ENCODE measurements around the gene SOX12.
A peak's percentile ranks its signal among the peaks of the same experiment; 100 is the strongest.

Gene SOX12

GRCh38 chr20:325045-325888 lies at the start of gene SOX12:
Gene SOX12 (plus strand): TSS chr20:325552. CDS start chr20:325925, 373 bp downstream.
- DNase-seq (ENCODE audit: low spot score) = peak; percentile 85

DNA sequence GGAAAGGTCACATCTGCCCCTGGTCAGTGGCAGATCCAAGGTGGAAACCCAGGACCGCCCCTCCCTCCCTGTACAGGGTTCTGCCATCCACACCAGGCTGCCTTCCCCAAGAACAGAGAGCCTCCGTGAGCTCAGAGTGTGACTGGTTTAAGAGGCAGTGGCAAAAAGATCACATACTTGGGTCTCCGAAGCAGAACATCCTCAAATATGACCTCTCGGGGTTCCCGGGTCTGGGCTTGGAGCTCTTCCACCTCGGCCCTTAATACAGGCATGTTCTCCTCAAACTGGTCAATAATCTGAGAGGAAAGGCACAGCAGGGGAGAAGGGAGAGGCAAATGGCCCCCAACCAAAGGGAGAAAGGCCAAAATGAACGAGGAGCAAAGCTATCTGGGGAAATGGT lies 49.6 kb upstream of the SOX12 start:
- no peak for DNase-seq (ENCODE audit: low spot score)

DNA sequence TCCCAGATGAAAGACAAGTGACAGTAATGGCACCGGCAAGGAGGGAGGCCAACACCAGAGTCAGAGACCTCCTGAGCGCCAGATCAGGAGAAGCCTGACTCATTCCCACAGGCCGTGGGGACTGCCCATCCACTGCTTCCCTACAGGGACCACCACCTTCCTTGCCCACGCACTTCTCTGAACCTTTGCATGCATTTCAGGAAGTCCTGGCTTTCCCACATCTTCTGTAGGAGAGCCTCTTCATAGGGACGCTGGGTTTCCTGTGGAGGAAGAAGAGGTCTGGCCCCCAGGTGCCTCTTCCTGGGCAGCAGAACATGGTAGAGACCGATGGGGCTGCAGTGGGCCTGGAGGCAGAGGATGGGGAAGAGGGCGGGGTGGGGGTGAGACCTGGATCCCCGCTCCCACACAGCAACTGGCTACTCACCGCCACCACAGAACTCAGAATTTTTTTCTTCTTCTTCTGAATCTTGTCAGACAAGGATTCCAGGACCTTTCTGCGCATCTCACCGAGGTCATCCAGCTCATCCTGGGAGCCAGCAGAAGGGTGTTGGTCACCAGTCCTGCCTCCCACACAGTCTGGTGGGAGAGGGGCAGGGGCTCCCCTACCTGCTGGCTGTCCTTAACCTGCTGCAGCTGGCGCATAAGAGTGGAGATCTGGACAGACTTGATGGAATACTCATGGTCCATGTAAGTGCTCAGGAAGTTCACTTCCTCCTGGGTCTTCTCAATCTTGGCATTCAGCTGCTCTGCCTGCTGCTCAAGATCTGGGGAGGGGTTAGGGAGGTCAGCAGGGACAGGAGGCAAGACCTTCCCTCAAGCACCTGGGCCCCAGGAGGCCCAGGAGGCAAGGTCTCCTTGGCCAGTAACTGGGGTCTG lies 48.5 kb upstream of the SOX12 start:
- no peak for DNase-seq (ENCODE audit: low spot score)

- no peak for DNase-seq (ENCODE audit: low spot score)
Observed at GRCh38 chr20:277496-277781, 47.9 kb upstream of the SOX12 start.

GRCh38 chr20:278181-278580 lies 47.2 kb upstream of the SOX12 start:
- no peak for DNase-seq (ENCODE audit: low spot score)

GRCh38 chr20:278607-279571 lies 46.5 kb upstream of the SOX12 start:
- DNase-seq (ENCODE audit: low spot score) = peak; percentile 55

DNA sequence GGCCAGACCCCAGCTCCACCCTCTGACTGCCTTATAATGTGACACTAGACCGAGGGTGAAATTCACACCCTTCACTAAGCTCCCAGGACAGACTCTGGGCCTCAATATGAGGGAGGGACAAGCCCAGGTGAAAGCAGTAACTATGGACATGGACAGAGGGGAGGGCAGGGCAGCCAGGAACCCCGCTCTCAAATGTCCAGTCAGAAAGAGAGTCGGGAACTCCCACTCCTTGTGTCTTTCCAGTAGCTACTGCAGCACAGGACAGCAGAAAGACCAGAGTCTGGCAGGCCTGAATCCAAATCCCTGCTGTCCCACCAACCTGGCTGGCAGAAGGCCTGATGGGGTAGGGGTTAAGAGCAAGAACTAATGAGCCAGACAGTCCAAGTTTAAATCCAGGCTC lies 41.2 kb upstream of the SOX12 start:
- DNase-seq (ENCODE audit: low spot score) = no peak

- DNase-seq (ENCODE audit: low spot score) = no peak
Observed at GRCh38 chr20:286508-286907, 38.8 kb upstream of the SOX12 start.

GRCh38 chr20:288956-289692 lies 36.2 kb upstream of the SOX12 start:
- DNase-seq (ENCODE audit: low spot score) = no peak

DNA sequence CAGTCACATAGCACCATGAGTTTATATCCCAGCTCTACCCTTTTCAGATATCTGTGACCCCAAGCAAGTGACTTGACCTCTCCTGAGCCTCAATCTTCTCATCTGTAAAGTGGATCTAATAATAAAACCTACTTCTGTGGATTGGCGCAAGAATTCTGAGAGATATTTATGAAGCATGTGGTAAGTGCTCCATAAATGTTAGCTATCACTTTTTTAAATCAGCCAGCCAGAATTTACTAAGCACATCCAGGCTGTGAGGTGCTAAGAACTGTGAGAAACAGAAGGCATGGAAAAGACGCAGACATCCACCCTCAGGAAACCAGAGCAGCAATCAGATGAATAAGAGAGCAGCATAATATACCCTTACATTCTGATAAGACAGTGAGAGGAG lies 35.7 kb upstream of the SOX12 start:
- no peak for DNase-seq (ENCODE audit: low spot score)

DNA sequence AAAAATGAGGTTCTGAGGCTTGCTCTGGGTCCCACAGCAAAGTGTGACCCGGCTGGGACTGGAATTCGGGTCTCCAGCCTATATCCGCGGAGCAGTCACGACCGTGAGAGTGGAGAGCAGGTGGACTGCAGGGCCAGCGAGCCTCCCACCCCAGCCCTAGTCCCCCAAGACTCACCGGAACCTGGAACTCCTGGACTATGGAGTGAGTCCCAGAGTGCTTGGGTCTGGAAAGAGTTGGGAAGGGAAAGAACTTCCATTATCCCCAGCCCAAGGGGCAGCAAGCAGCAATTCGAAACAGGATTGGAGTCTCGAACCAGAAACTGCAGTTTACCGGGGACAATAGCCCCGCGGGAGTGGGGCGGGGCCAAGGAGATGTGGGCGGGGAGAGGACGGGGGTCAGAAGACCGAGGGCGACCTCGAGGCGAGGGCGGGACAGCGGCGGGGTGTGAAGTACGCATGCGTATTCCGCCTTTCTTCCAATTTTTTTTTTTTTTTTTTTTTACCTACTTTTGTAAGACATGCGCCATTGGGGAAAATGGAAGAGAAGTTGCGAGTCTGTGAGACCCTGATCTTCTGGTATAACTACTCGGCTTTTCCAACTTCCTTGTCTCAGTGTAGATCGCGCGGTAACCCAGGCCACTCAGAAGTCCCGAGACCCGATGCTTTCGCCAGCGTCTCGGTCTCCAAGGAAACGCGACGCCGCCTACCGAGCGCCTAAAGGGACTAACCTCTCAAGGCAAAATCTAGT lies 35.1 kb upstream of the SOX12 start, which contains the start of gene C20orf96:
Gene C20orf96, minus strand, starts transcription at position 667 of the 748 bp plus-strand sequence. Its CDS starts 140 bp downstream, at position 527.
- DNase-seq (ENCODE audit: low spot score) = peak; percentile 98

GRCh38 chr20:294602-295001 lies 30.8 kb upstream of the SOX12 start:
- DNase-seq (ENCODE audit: low spot score) = no peak

- no peak for DNase-seq (ENCODE audit: low spot score)
Observed at GRCh38 chr20:295804-296203, 29.5 kb upstream of the SOX12 start.

DNA sequence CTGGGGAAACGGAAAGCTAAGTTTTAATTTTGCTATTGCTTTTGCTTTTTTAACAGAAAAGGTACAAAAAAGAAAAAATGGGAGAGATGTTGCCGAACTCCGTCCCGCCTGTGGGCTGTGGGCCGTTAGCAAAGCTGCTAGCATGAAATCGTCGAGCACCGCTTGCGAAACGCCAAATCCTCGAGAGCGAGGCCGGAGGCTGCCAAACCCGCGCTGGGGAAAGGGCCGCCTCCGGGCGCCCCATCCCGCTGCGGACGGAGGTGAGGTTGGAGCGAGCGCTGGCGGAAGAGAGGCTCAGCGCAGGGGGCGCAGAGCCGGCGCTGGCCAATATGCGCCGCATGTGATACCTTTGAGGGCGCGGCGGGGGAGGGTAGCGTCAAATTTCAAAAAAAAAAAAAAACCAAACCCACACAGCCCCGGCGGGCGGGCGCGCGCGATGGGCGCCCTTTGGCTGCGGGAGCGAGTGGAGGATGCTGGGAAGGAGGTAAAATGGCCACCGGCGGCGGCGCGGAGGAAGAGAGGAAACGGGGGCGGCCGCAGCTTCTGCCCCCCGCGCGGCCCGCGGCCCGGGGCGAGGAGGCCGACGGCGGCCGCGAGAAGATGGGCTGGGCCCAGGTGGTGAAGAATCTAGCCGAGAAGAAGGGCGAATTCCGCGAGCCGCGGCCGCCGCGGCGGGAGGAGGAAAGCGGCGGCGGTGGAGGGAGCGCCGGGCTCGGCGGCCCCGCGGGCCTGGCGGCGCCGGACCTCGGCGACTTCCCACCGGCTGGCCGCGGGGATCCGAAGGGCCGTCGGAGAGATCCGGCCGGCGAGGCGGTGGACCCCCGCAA lies 28.0 kb upstream of the SOX12 start, which contains the start of gene ZCCHC3:
Gene ZCCHC3, plus strand, starts transcription at position 473 of the 827 bp plus-strand sequence. Its CDS starts 17 bp downstream, at position 490.
- peak; percentile 90 for DNase-seq (ENCODE audit: low spot score)

GRCh38 chr20:297925-298775 lies 27.2 kb upstream of the SOX12 start:
- peak; percentile 26 for DNase-seq (ENCODE audit: low spot score)

DNA sequence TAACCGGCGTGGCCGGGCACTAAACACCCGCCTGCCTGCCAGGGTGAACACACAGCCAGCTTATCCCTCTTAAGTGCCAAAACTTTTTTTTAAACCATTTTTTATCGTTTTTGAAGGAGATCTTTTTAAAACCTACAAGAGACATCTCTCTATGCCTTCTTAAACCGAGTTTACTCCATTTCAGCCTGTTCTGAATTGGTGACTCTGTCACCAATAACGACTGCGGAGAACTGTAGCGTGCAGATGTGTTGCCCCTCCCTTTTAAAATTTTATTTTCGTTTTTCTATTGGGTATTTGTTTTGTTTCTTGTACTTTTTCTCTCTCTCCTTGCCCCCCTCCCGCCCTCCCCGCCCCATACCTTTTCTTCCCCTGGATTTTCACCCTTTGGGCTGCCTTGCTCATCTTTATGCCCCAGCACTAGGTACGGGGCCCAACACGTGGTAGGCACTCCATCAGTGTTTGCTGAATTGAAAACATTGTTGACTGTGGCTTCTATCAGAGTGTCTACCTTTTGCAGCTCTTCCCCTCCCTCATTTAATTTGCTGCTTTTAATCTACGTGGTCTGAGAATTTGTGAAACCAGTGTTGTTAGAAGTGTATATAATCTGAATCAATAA lies 26.5 kb upstream of the SOX12 start:
- no peak for DNase-seq (ENCODE audit: low spot score)

DNA sequence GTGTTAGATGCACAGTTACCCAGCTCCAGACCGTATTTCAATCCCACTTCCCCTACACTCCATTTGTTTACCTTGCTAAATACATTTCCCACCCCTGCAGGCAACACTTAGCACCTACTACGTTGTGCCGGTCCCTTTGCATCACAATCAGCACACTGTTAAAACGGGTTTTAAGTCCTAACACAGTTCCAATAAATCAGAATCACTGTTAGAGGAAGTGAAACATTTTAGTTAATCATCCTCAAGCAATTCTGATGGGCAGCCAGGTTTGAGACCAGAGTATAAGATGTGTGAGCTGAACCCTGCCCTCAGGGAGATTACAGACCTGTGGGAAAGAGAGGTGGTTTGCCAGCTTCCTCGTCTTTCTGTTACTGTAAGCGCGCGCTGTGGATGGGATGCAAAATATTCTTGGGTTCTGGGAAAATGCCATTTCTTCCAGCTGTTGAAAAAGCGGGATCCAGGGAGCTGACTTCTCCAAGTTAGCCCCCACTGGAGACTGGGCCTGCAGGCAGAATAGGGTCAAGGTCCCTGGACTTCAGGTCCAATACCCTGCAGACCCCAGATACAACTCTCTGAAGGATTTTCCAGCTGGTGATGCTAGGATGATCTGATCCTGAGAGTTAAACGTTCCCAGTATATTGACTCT lies 24.9 kb upstream of the SOX12 start:
- no peak for DNase-seq (ENCODE audit: low spot score)

All from iPS-NIHi11 (cell line).